SH-SY5Y (cell line): ENCODE data around the gene SPON2.

Source experiments
- GATA2 ChIP-seq: IDR thresholded peaks from 2 replicates; pipeline ENCODE4 v1.6.1; 2011; ENCODE audit warnings: mild to moderate bottlenecking, low read depth, low read length
- GATA3 ChIP-seq: IDR thresholded peaks from 2 replicates; pipeline ENCODE4 v1.6.1; 2011; ENCODE audit warnings: low read depth, mild to moderate bottlenecking, low read length, moderate library complexity

The SPON2 gene

GRCh38 chr4:1194010-1194900 is 21.9 kb upstream of the SPON2 start:
- TF ChIP-seq GATA2 (no peak), GATA3 (no peak)

- TF ChIP-seq GATA2 (no peak), GATA3 (no peak)
Observed at GRCh38 chr4:1193206-1194009, 21.0 kb upstream of the SPON2 start.

DNA sequence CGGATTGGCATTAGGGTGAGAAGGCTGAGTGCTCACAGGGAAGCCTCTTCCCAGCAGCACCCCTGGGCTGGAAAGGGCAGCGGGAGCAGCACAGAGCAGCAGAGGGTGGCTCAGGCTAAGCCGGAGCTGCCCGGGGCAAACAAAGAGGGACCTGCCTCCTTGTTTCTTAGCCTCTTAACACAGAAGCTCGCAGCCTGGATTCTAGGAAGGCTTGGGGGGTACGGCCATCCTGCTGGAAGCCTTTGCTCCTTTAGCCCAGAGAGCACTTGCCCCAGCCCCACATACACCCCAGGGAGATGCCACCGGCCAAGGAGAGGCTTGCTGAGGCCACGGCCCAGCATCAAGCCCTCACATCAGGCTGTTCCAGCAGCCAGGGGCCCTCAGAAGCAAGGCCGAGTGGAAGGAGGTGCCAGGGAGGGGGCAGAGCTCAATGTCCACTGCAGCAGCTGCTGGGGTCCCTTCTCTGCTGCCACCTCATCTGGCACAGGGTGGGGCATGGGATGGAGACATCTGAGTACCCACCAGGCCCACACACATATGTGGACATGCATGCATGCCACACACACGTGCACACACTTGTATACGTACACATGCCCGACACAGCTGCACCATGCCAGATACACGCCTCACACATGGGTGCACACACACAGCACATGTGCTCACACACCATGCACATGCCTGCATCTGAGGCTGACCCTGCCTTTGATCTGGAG is 20.3 kb upstream of the SPON2 start:
- TF ChIP-seq GATA3: no peak

GRCh38 chr4:1192091-1192492 is 19.7 kb upstream of the SPON2 start:
- no peak for TF ChIP-seq GATA3
- TF ChIP-seq GATA2: no peak

- TF ChIP-seq GATA2: no peak
- TF ChIP-seq GATA3: no peak
Observed at GRCh38 chr4:1191621-1192020, 19.2 kb upstream of the SPON2 start.

- no peak for TF ChIP-seq GATA2
- no peak for TF ChIP-seq GATA3
Observed at GRCh38 chr4:1187182-1187581, 14.8 kb upstream of the SPON2 start.

GRCh38 chr4:1183985-1184773 is 11.8 kb upstream of the SPON2 start:
- TF ChIP-seq GATA3 (no peak), GATA2 (no peak)

GRCh38 chr4:1182313-1182712 is 9.9 kb upstream of the SPON2 start:
- TF ChIP-seq GATA2: no peak
- TF ChIP-seq GATA3: no peak

- no peak for TF ChIP-seq GATA2
- TF ChIP-seq GATA3: no peak
Observed at GRCh38 chr4:1180663-1181062, 8.3 kb upstream of the SPON2 start.

GRCh38 chr4:1179976-1180375 is 7.6 kb upstream of the SPON2 start:
- no peak for TF ChIP-seq GATA2
- TF ChIP-seq GATA3: no peak

DNA sequence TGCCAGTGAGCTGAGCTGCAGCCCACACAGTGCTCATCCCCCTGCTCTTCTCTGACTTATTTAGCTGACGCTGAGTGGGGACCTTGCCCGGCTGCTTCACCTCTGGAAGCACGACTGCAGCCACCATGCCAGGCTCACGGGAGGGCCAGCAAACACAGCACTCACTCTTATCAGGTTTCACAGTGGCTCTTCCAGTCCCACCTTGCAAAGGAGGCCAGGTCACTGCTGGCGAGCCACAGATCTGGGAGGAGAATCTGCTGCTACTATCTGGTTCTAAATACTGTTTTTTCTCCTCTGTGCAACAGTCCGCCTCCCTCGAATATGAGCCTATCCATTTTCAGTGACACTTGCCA is 6.7 kb upstream of the SPON2 start:
- no peak for TF ChIP-seq GATA2

- TF ChIP-seq GATA3 (no peak), GATA2 (no peak)
Observed at GRCh38 chr4:1178300-1179088, 6.1 kb upstream of the SPON2 start.

DNA sequence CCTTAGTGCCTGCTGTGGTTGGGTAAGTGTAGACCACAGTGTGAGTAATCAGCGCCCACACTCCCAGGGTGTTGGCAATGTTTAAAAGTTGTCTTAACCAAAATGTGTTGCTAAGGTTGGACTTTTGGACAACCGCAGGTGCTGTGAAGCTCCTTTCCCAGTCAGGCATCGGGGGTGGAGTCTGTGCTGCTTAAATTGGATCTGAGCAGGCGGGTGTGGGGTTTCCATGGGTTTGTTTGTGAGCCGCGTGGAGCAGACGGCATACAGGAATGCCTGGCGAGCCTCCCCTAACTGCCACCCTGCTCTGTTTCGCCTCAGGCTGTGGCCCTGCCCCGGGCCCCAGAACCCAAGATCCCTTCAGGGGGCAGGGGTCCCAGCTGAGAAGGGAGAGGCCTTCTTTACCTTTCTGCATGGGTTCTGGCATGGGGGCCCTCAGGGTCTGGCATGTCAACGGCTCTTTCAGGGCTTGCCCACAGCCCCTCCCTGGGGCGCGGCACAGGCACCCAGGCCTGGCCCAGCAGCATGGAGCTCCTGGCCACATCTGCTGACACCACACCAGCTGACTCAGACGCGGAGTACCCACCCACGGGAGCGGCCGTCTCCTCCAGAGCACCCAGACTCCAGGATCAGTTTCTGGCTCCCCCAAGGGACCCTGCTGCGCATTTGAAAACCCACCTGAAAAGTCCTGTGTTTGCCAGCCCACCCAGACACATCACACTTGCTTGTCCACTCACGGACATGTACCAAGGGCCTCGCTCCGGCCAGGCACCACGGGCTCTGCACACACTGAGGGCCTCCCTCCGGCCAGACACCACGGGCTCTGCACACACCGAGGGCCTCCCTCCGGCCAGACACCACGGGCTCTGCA is 5.1 kb upstream of the SPON2 start:
- TF ChIP-seq GATA3: no peak
- TF ChIP-seq GATA2: no peak
